Neural progenitor cell (in vitro differentiated cells): Measurements from ENCODE around the gene TEKTIP1. TPM values are rescaled to one million over a fixed set of nuclear protein-coding genes. Genes with fewer than 3 reads are reported as not detected.

Experiments used
- DNase-seq: peaks from one replicate; pipeline ENCODE4 v3.0.0-alpha.2; 2016; ENCODE audit warnings: low spot score
- H2AFZ ChIP-seq: fragments of 200-600 bp; sonication (generic); replicated peaks from 2 replicates; pipeline ENCODE4 v1.6.1; 2016; ENCODE audit warnings: antibody characterized with exemption
- H3F3A ChIP-seq: fragments of 200-600 bp; sonication (generic); 2 replicates; pipeline ENCODE4 v1.6.1; 2016; ENCODE audit warnings: antibody characterized with exemption, low read depth
- H3K27ac ChIP-seq: fragments of 200-600 bp; sonication (generic); 2 replicates; pipeline ENCODE4 v1.5.1; 2016; ENCODE audit warnings: mild to moderate bottlenecking
- H3K27me3 ChIP-seq: fragments of 200-600 bp; sonication (generic); 2 replicates; pipeline ENCODE4 v1.6.1; 2016; ENCODE audit warnings: mild to moderate bottlenecking, moderate library complexity
- H3K36me3 ChIP-seq: fragments of 200-600 bp; sonication (generic); 2 replicates; pipeline ENCODE4 v1.5.1; 2016
- H3K4me1 ChIP-seq: fragments of 200-600 bp; sonication (generic); 2 replicates; pipeline ENCODE4 v1.6.1; 2016; ENCODE audit warnings: mixed run types
- H3K4me2 ChIP-seq: fragments of 200-600 bp; sonication (generic); 2 replicates; pipeline ENCODE4 v1.6.1; 2016
- H3K4me3 ChIP-seq: fragments of 200-600 bp; sonication (generic); 2 replicates; pipeline ENCODE4 v1.5.1; 2016
- H3K79me2 ChIP-seq: fragments of 200-600 bp; sonication (generic); 2 replicates; pipeline ENCODE4 v1.6.1; 2016; ENCODE audit warnings: low read depth
- H3K9ac ChIP-seq: fragments of 200-600 bp; sonication (generic); 2 replicates; pipeline ENCODE4 v1.6.1; 2016
- H3K9me3 ChIP-seq: fragments of 200-600 bp; sonication (generic); 2 replicates; pipeline ENCODE4 v1.5.1; 2016; ENCODE audit warnings: low read depth
- H4K20me1 ChIP-seq: fragments of 200-600 bp; sonication (generic); 2 replicates; pipeline ENCODE4 v1.6.1; 2016; ENCODE audit warnings: low read depth
- H3K27ac Mint-ChIP-seq: 3 replicates; pipeline ENCODE4 v1.8.0; 2021; ENCODE audit warnings: mixed read lengths
- H3K27me3 Mint-ChIP-seq: 2 replicates; pipeline ENCODE4 v1.8.0; 2022; ENCODE audit warnings: low read depth, mild to moderate bottlenecking, inconsistent platforms, moderate library complexity, mixed read lengths; ENCODE audit not compliant: insufficient read depth
- H3K36me3 Mint-ChIP-seq: 3 replicates; pipeline ENCODE4 v1.8.0; 2021; ENCODE audit warnings: mixed read lengths
- H3K4me1 Mint-ChIP-seq: 3 replicates; pipeline ENCODE4 v1.8.0; 2021; ENCODE audit warnings: mixed read lengths
- H3K4me3 Mint-ChIP-seq: 3 replicates; pipeline ENCODE4 v1.8.0; 2021; ENCODE audit warnings: mild to moderate bottlenecking, moderate library complexity, mixed read lengths
- H3K9me3 Mint-ChIP-seq: 3 replicates; pipeline ENCODE4 v1.8.0; 2020; ENCODE audit warnings: mixed read lengths
- CTCF ChIP-seq: fragments of 200-600 bp; sonication (generic); IDR thresholded peaks from 2 replicates; pipeline ENCODE4 v1.5.1; 2017; ENCODE audit warnings: antibody characterized with exemption, mild to moderate bottlenecking
- EZH2 ChIP-seq: fragments of 200-600 bp; sonication (generic); IDR thresholded peaks from 2 replicates; pipeline ENCODE4 v1.6.1; 2017; ENCODE audit warnings: antibody characterized with exemption, mild to moderate bottlenecking, moderate library complexity
- EZH2phosphoT487 ChIP-seq: fragments of 200-600 bp; sonication (generic); IDR thresholded peaks from 2 replicates; pipeline ENCODE4 v1.6.1; 2017; ENCODE audit warnings: antibody characterized with exemption
- total RNA-seq: library from RNA; depleted of rRNA; stranded (reverse); fragments of >200 nt; gene quantifications from 2 replicates; pipeline ENCODE4 v1.2.3, GENCODE V29; 2015; ENCODE audit warnings: low replicate concordance

The TEKTIP1 gene
- total RNA-seq, 1 donor from 2014 or later = not detected

- no peaks in the 10 kb centered on the region for H3K9me3 Mint-ChIP-seq
- H3F3A ChIP-seq = peaks cover 48% of the 10 kb centered on the region
- H4K20me1 ChIP-seq = peaks cover 57% of the 10 kb centered on the region
- no peak overlapping the region for H3K4me3 ChIP-seq
- H3K27ac Mint-ChIP-seq = no peak overlapping the region
- TF ChIP-seq EZH2phosphoT487 (no peak), EZH2 (no peak), CTCF (peak; percentile 45)
- peaks cover 15% of the 10 kb centered on the region for H3K4me1 ChIP-seq
- no peak overlapping the region for H3K4me2 ChIP-seq
- peaks cover 25% of the 10 kb centered on the region for H3K4me1 Mint-ChIP-seq
- H3K4me3 Mint-ChIP-seq = peak overlapping the region; percentile 57
- H3K79me2 ChIP-seq = peaks cover 6% of the 10 kb centered on the region
- H2AFZ ChIP-seq = no peak overlapping the region
- no peaks in the 10 kb centered on the region for H3K36me3 ChIP-seq
- H3K27ac ChIP-seq = no peak overlapping the region
- H3K36me3 Mint-ChIP-seq = peaks cover 7% of the 10 kb centered on the region
- peaks cover 7% of the 10 kb centered on the region for H3K27me3 Mint-ChIP-seq
- peaks cover 52% of the 10 kb centered on the region for H3K27me3 ChIP-seq
- no peaks in the 10 kb centered on the region for H3K9me3 ChIP-seq
- H3K9ac ChIP-seq = no peak overlapping the region
- DNase-seq = peak; percentile 59
Observed at GRCh38 chr19:3575260-3575741, 36.3 kb downstream of the TEKTIP1 start.

GRCh38 chr19:3575949-3576673 lies 37.1 kb downstream of the TEKTIP1 start:
- no peak for DNase-seq
- H3K79me2 ChIP-seq = peaks cover 6% of the 10 kb centered on the region
- Mint-ChIP-seq H3K27ac (no peak overlapping the region), H3K4me3 (peak overlapping the region; percentile 68), H3K27me3 (peaks cover 7% of the 10 kb centered on the region), H3K36me3 (peaks cover 7% of the 10 kb centered on the region), H3K9me3 (no peaks in the 10 kb centered on the region), H3K4me1 (peaks cover 23% of the 10 kb centered on the region)
- no peak overlapping the region for H3K9ac ChIP-seq
- no peak overlapping the region for H2AFZ ChIP-seq
- H3K4me3 ChIP-seq = peak overlapping the region; percentile 50
- H3K4me1 ChIP-seq = peaks cover 15% of the 10 kb centered on the region
- no peaks in the 10 kb centered on the region for H3K36me3 ChIP-seq
- H3K4me2 ChIP-seq = peak overlapping the region; percentile 80
- H3K27me3 ChIP-seq = peaks cover 58% of the 10 kb centered on the region
- TF ChIP-seq EZH2phosphoT487 (no peak), EZH2 (no peak)
- H3K27ac ChIP-seq = no peak overlapping the region
- H4K20me1 ChIP-seq = peaks cover 57% of the 10 kb centered on the region
- peaks cover 48% of the 10 kb centered on the region for H3F3A ChIP-seq
- H3K9me3 ChIP-seq = no peaks in the 10 kb centered on the region

- Mint-ChIP-seq H3K4me1 (peaks cover 19% of the 10 kb centered on the region), H3K9me3 (no peaks in the 10 kb centered on the region), H3K27me3 (peaks cover 7% of the 10 kb centered on the region), H3K36me3 (peaks cover 7% of the 10 kb centered on the region), H3K27ac (no peak overlapping the region), H3K4me3 (peak overlapping the region; percentile 68)
- H2AFZ ChIP-seq = no peak overlapping the region
- H3K9me3 ChIP-seq = no peaks in the 10 kb centered on the region
- H3K4me3 ChIP-seq = peak overlapping the region; percentile 50
- H3K79me2 ChIP-seq = peaks cover 6% of the 10 kb centered on the region
- no peak overlapping the region for H3K9ac ChIP-seq
- peak overlapping the region; percentile 80 for H3K4me2 ChIP-seq
- H3K27me3 ChIP-seq = peaks cover 64% of the 10 kb centered on the region
- peaks cover 40% of the 10 kb centered on the region for H3F3A ChIP-seq
- H4K20me1 ChIP-seq = peaks cover 57% of the 10 kb centered on the region
- H3K27ac ChIP-seq = no peak overlapping the region
- TF ChIP-seq EZH2phosphoT487 = peak; percentile 29
- peak; percentile 12 for TF ChIP-seq CTCF
- peak; percentile 20 for TF ChIP-seq EZH2
- H3K36me3 ChIP-seq = no peaks in the 10 kb centered on the region
- peak; percentile 94 for DNase-seq
- peaks cover 14% of the 10 kb centered on the region for H3K4me1 ChIP-seq
Observed at GRCh38 chr19:3576696-3577443, 37.9 kb downstream of the TEKTIP1 start.
